Glutamatergic neuron (in vitro differentiated cells): ENCODE measurements around the gene ESPNL. TPM values are rescaled to one million over a fixed set of nuclear protein-coding genes. Genes with fewer than 3 reads are reported as not detected.

Experiments used
- DNase-seq: peaks from one replicate; pipeline ENCODE4 v3.0.0; 2022
- H3K27ac Mint-ChIP-seq: one replicate; pipeline ENCODE4 v1.8.0; 2020; ENCODE audit warnings: mild to moderate bottlenecking, mixed read lengths, inconsistent platforms; ENCODE audit not compliant: unreplicated experiment
- H3K27me3 Mint-ChIP-seq: one replicate; pipeline ENCODE4 v1.8.0; 2020; ENCODE audit warnings: mild to moderate bottlenecking, moderate library complexity, mixed read lengths, inconsistent platforms; ENCODE audit not compliant: unreplicated experiment
- H3K36me3 Mint-ChIP-seq: one replicate; pipeline ENCODE4 v1.8.0; 2020; ENCODE audit warnings: mild to moderate bottlenecking, mixed read lengths, inconsistent platforms; ENCODE audit not compliant: unreplicated experiment
- H3K4me1 Mint-ChIP-seq: one replicate; pipeline ENCODE4 v1.8.0; 2020; ENCODE audit warnings: mild to moderate bottlenecking, low read depth, mixed read lengths, inconsistent platforms; ENCODE audit not compliant: unreplicated experiment
- H3K4me3 Mint-ChIP-seq: one replicate; pipeline ENCODE4 v1.8.0; 2020; ENCODE audit warnings: mild to moderate bottlenecking, mixed read lengths, inconsistent platforms; ENCODE audit not compliant: unreplicated experiment
- H3K9me3 Mint-ChIP-seq: one replicate; pipeline ENCODE4 v1.8.0; 2020; ENCODE audit warnings: mild to moderate bottlenecking, moderate library complexity, mixed read lengths, inconsistent platforms; ENCODE audit not compliant: unreplicated experiment
- total RNA-seq: library from RNA; stranded (reverse); fragmentation: NEBNext Ultra II Directional; extraction: Animal tissue kit (Norgen Biotek cat#: 25700); gene quantifications from one replicate; pipeline ENCODE4 v1.2.1, GENCODE V29; 2021; ENCODE audit not compliant: unreplicated experiment
- TF ChIP-seq, protein P1 (sequence below): fragments of 200-600 bp; sonication (generic); IDR thresholded peaks from one replicate; pipeline ENCODE4 v1.5.0; 2021; ENCODE audit not compliant: partially characterized antibody, unreplicated experiment

The ESPNL gene
- total RNA-seq, 1 donor from 2014 or later = 0.81 TPM

DNA sequence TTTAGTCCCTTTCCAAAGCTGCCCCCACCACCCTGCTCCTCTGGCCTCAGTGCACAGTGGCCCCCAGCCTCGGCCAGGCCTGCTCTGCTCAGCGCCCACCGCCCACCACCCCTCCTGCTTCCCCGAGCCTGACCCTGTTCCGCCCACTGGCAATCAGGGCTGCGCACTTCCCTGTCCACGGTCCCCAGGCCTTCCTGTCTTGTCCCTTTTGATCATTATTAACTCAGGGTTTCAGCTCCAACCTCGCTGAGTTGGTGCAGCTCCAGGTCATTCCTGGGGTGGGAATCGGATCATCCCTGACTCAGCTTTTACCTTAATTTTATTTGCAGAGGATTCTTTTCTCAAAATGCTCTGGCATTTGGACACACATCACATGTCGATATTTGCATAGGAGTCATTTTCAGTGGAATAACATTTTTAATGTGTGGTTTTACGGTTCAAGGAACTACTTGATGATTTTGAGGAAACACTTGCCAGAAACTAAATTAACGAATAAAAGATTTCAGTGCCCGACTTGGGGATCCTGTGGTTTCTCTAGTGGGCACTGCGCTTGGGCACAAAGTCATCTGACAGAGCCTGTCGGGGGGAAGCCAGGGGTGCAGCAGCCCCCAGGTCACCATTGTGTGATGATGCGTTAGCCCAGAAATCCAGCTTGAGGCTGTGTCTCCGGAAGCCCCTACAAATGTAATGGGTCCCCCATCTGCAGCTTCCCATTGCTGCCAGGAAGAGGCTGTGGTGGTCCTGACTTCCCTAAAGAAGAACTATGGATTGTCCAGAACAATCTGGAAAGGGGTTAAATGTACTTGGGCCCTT is 1.0 kb upstream of the ESPNL start:
- Mint-ChIP-seq H3K9me3 (peaks cover 6% of the 10 kb centered on the region), H3K27me3 (no peaks in the 10 kb centered on the region), H3K4me3 (no peak overlapping the region), H3K27ac (peak overlapping the region; percentile 48), H3K4me1 (peaks cover 5% of the 10 kb centered on the region), H3K36me3 (no peaks in the 10 kb centered on the region)
- DNase-seq = no peak
- TF ChIP-seq, protein P1, sequence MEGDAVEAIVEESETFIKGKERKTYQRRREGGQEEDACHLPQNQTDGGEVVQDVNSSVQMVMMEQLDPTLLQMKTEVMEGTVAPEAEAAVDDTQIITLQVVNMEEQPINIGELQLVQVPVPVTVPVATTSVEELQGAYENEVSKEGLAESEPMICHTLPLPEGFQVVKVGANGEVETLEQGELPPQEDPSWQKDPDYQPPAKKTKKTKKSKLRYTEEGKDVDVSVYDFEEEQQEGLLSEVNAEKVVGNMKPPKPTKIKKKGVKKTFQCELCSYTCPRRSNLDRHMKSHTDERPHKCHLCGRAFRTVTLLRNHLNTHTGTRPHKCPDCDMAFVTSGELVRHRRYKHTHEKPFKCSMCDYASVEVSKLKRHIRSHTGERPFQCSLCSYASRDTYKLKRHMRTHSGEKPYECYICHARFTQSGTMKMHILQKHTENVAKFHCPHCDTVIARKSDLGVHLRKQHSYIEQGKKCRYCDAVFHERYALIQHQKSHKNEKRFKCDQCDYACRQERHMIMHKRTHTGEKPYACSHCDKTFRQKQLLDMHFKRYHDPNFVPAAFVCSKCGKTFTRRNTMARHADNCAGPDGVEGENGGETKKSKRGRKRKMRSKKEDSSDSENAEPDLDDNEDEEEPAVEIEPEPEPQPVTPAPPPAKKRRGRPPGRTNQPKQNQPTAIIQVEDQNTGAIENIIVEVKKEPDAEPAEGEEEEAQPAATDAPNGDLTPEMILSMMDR = no peak

DNA sequence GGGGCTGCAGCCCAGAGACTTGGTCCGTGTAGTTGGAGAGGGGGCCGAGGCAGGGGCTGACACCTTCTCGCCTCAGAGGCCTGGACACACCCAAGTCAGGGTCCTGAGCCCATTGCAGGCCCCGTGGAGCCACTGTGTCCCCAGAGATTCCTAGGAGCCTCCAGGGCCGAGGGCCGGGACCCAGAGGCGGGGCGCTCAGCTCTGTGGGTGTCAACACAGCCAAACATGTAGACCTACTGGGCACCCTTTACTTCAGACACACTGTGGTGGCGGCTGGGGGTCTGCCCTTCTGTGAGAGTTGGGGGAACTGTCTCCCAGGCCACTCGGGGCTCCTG is 459 bp upstream of the ESPNL start:
- no peak overlapping the region for H3K27ac Mint-ChIP-seq
- peaks cover 6% of the 10 kb centered on the region for H3K9me3 Mint-ChIP-seq
- TF ChIP-seq, protein P1 = no peak
- DNase-seq = no peak
- H3K4me3 Mint-ChIP-seq = no peak overlapping the region
- peaks cover 5% of the 10 kb centered on the region for H3K4me1 Mint-ChIP-seq
- no peaks in the 10 kb centered on the region for H3K36me3 Mint-ChIP-seq
- H3K27me3 Mint-ChIP-seq = no peaks in the 10 kb centered on the region

DNA sequence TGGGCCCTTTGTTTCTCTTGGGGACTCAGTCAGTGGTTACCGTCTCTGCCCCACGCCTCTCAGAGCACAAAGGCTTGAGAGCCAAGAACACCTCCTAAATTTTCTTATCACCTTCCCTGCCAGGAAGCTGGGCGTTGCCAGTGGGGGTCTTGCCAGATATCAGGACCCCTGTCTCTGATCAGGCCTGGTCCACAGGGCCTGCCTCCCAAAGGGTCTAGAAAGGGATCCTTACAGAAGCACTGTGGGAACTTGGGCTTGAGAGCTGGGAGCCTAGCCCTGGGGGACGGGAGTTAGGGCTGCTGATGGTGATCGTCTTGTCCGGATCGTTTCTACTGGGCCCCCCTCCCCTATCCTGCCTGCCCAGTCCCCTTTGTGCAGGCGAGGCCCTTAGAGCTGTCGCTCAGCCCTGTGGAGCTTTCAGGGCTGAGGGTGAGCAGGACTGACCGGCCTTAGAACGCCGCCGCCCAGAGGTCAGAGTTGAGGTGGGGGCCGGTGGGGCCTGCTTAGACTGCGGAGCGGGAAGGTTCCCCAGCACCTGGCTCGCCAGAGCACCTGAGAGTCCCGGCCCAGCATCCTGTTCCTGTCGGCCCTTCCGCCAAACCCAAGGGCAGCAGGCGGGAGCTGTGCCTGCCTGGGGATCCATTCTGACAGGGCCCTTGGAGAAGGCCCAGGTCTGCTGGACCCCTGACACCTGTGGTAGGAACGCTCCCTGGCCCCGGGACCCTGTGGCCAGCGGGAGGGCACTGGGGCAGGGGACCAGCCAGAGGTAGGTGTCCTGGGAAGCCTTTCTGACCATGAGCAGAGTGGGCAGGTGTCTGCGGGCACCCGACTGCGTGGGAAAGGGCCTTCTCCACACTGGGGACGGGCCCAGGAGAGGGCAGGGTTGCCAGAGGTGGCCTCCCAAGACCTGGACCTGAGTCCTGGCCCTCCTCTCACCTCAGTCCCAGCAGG is 956 bp downstream of the ESPNL start:
- no peak overlapping the region for H3K4me3 Mint-ChIP-seq
- H3K4me1 Mint-ChIP-seq = peaks cover 5% of the 10 kb centered on the region
- peak overlapping the region; percentile 64 for H3K27ac Mint-ChIP-seq
- no peaks in the 10 kb centered on the region for H3K36me3 Mint-ChIP-seq
- TF ChIP-seq, protein P1 = no peak
- no peak for DNase-seq
- H3K9me3 Mint-ChIP-seq = peaks cover 6% of the 10 kb centered on the region
- peaks cover 2% of the 10 kb centered on the region for H3K27me3 Mint-ChIP-seq

DNA sequence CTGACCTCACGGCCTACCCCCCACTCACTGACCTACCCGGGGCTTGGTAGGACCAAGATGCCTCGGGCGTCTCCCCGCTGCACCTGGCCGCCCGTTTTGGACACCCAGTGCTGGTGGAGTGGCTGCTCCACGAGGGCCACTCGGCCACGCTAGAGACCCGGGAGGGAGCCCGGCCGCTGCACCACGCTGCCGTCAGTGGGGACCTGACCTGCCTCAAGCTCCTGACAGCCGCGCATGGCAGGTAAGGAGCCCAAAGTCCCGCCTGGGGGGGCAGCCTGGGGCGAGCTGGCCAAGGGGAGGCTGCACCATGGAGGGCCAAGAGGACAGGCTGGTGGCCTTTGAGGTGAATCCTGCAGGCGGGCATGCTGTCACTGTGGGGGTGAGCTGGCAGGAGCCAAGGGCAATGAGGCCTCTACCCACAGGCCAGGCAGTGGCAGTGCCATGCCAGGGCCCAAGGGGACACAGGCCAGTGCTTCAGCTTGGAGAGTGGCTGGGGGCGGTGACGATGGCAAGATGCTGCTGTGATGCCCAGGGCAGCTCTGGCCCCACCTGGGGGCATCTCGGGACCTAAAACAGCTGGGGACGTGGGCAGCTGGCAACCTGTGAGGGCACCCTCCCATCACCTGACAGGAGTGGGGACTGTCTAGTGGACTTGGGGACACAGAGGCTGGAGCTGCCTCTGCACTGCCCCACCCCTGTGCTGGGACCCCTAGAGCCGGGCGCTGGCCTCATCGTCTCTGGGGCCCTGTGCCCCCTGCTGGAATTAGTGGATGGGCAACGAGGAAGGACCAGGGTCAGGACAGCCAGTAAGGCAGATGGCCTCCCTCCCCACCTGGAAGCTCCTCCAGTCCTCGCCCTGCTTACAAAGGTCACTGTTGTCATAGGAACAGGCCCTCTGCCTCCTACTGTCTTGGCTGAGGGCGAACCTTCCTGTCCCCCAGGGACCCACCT is 2.0 kb downstream of the ESPNL start:
- peak; percentile 29 for DNase-seq
- H3K9me3 Mint-ChIP-seq = peaks cover 3% of the 10 kb centered on the region
- TF ChIP-seq, protein P1 = no peak
- no peak overlapping the region for H3K4me3 Mint-ChIP-seq
- peaks cover 3% of the 10 kb centered on the region for H3K4me1 Mint-ChIP-seq
- peaks cover 2% of the 10 kb centered on the region for H3K27me3 Mint-ChIP-seq
- peak overlapping the region; percentile 62 for H3K27ac Mint-ChIP-seq
- no peaks in the 10 kb centered on the region for H3K36me3 Mint-ChIP-seq
